ENCODE results near the gene RSRC2. TPM values are rescaled to one million over a fixed set of nuclear protein-coding genes. Genes with fewer than 3 reads are reported as not detected.

Gene RSRC2
- total RNA-seq, 1 donor from 2014 or later: 104 TPM

DNA sequence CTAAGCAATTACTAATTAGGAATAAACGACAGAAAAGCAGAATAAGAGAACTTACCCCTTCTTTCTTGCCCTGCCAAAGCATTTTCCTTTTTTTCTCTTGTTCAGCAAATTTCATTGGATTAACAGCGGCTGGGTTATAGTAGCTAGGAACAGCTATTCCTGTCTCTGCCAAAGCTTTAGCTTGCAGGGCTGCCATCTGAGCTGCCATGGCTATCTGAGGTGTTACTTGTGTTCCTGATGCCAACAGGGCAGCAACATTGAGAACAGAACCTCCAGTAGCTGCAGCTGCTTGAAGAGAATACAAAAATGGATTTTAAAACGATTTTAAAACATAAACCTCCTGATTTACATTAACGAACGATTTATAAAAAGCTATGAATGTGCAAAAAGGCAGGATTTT is 18.6 kb downstream of the RSRC2 start:
- H3K36me3 Mint-ChIP-seq (ENCODE audit: unreplicated experiment): peaks cover 5% of the 10 kb centered on the region
- no peak for TF ChIP-seq CTCF (IDR thresholded peaks at IDR 0.05; ENCODE audit: partially characterized antibody, unreplicated experiment)
- no peaks in the 10 kb centered on the region for H3K4me1 Mint-ChIP-seq (ENCODE audit: low read depth, unreplicated experiment)
- H3K9me3 Mint-ChIP-seq (ENCODE audit: unreplicated experiment): peaks cover 1% of the 10 kb centered on the region
- no peak overlapping the region for H3K27ac Mint-ChIP-seq (ENCODE audit: unreplicated experiment)
- DNase-seq: no peak
- H3K4me3 Mint-ChIP-seq (ENCODE audit: unreplicated experiment): no peak overlapping the region
- peaks cover 3% of the 10 kb centered on the region for H3K27me3 Mint-ChIP-seq (ENCODE audit: unreplicated experiment)

DNA sequence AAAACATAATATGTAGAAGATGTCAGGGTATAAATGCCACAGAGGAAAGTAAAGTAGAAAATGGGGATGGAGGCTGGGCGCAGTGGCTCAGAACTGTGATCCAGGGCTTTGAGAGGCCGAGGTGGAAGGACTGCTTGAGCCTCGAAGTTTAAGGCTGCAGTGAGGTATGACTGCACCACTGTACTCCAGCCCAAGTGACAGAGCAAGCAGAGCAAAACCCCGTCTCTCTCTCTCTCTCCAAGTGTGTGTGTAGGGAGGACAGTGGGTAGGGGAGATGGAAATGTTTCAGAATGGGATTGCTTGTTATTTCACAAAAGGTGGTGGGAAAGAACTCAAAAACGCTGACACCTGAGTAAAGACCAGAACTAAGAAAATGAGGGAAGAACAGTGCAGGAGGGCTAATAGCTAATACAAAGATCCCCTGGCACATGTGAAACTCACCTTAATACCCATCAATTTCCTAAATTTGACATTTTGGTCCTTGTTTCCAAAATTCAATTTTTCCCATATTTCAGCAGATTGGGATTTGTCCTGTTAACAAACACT is 20.3 kb downstream of the RSRC2 start:
- no peak for TF ChIP-seq CTCF (IDR thresholded peaks at IDR 0.05; ENCODE audit: partially characterized antibody, unreplicated experiment)
- Mint-ChIP-seq H3K27me3 (ENCODE audit: unreplicated experiment) (peaks cover 7% of the 10 kb centered on the region), H3K9me3 (ENCODE audit: unreplicated experiment) (peaks cover 7% of the 10 kb centered on the region), H3K4me3 (ENCODE audit: unreplicated experiment) (no peak overlapping the region), H3K4me1 (ENCODE audit: low read depth, unreplicated experiment) (peaks cover 3% of the 10 kb centered on the region), H3K27ac (ENCODE audit: unreplicated experiment) (no peak overlapping the region), H3K36me3 (ENCODE audit: unreplicated experiment) (peaks cover 5% of the 10 kb centered on the region)
- DNase-seq: no peak

GRCh38 chr12:122505419-122506051 is 21.2 kb downstream of the RSRC2 start:
- H3K27ac Mint-ChIP-seq (ENCODE audit: unreplicated experiment): no peak overlapping the region
- DNase-seq: no peak

DNA sequence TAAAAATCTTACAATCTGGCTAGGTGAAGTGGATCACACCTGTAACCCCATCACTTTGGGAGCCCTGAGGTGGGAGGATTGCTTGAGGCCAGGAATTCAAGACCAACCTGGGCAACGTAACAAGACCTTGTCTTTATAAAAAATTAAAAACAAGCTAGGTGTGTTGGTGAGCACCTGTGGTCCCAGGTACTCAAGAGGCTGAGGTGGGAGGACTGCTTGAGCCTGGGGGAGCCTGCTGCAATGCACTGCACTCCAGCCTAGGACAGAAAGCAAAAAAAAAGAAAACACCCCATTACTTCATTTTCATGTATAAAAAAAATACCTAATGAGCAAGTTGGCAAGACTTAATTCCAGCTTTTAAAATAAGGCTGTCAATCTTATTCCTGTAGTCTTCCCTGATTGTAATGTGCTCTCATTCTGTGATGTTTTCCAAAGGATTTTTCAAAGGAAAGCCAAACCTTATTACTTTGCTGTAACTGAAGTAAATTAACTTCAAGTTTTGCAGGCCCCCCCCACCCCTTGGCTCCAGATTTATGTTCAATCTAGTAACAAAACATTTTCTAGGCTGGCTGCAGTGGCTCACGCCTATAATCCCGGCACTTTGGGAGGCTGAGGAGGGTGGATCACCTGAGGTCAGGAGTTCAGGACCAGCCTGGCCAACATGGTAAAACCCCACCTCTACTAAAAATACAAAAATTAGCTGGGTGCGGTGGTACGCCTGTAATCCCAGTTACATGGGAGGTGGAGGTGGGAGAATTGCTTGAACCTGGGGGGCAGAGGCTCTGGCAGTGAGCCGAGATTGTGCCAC is 22.7 kb downstream of the RSRC2 start:
- peaks cover 5% of the 10 kb centered on the region for H3K36me3 Mint-ChIP-seq (ENCODE audit: unreplicated experiment)
- no peak for DNase-seq
- H3K27me3 Mint-ChIP-seq (ENCODE audit: unreplicated experiment): peaks cover 12% of the 10 kb centered on the region
- H3K4me1 Mint-ChIP-seq (ENCODE audit: low read depth, unreplicated experiment): peaks cover 8% of the 10 kb centered on the region
- no peak overlapping the region for H3K27ac Mint-ChIP-seq (ENCODE audit: unreplicated experiment)
- no peak overlapping the region for H3K4me3 Mint-ChIP-seq (ENCODE audit: unreplicated experiment)
- no peak for TF ChIP-seq CTCF (IDR thresholded peaks at IDR 0.05; ENCODE audit: partially characterized antibody, unreplicated experiment)
- H3K9me3 Mint-ChIP-seq (ENCODE audit: unreplicated experiment): peaks cover 14% of the 10 kb centered on the region

More at GRCh38 chr12:122505419-122506051, 21.2 kb downstream of the RSRC2 start:
- H3K36me3 Mint-ChIP-seq (ENCODE audit: unreplicated experiment): peaks cover 5% of the 10 kb centered on the region
- peaks cover 12% of the 10 kb centered on the region for H3K27me3 Mint-ChIP-seq (ENCODE audit: unreplicated experiment)
- H3K4me3 Mint-ChIP-seq (ENCODE audit: unreplicated experiment): no peak overlapping the region
- H3K9me3 Mint-ChIP-seq (ENCODE audit: unreplicated experiment): peaks cover 13% of the 10 kb centered on the region
- peaks cover 6% of the 10 kb centered on the region for H3K4me1 Mint-ChIP-seq (ENCODE audit: low read depth, unreplicated experiment)
- no peak for TF ChIP-seq CTCF (IDR thresholded peaks at IDR 0.05; ENCODE audit: partially characterized antibody, unreplicated experiment)

Data from glutamatergic neuron (in vitro differentiated cells).